OCI-LY7 (cell line): ENCODE results near the gene SHF.

Experiments
- CTCF ChIP-seq: fragments of 200-600 bp; sonication (generic); conservative IDR thresholded peaks from 2 replicates; pipeline ENCODE4 v1.5.1; 2014; ENCODE audit warnings: mild to moderate bottlenecking, antibody characterized with exemption, low read length, moderate library complexity, mixed read lengths
- EZH2phosphoT487 ChIP-seq: fragments of 200-600 bp; sonication (generic); IDR thresholded peaks from 2 replicates; pipeline ENCODE4 v1.6.1; 2018; ENCODE audit warnings: low read depth, borderline replicate concordance, mild to moderate bottlenecking, mixed run types, antibody characterized with exemption, low read length, moderate library complexity, mixed read lengths

GRCh38 chr15:45123397-45123796 lies 64.4 kb downstream of the SHF start:
- TF ChIP-seq CTCF (no peak), EZH2phosphoT487 (no peak)
